ENCODE measurements around the gene CDH10. TPM values are rescaled to one million over a fixed set of nuclear protein-coding genes. Genes with fewer than 3 reads are reported as not detected.

The CDH10 gene
- total RNA-seq = not detected

GRCh38 chr5:24644761-24645160 is at the start of gene CDH10:
Gene CDH10, minus strand, starts transcription at chr5:24644978. Its CDS starts 51,488 bp downstream, at chr5:24593490.
- Mint-ChIP-seq H3K36me3 (peaks cover 5% of the 10 kb centered on the region), H3K27ac (no peak within 1 kb of the TSS), H3K4me3 (no peak within 1 kb of the TSS), H3K9me3 (peaks cover 8% of the 10 kb centered on the region), H3K4me1 (ENCODE audit: low read depth in 2 of 2) (no peaks in the 10 kb centered on the region), H3K27me3 (no peaks in the 10 kb centered on the region)
- DNase-seq (ENCODE audit: low spot score) (no peak), ATAC-seq (no peak)

GRCh38 chr5:24693609-24694008 is 48.8 kb upstream of the CDH10 start:
- ATAC-seq (no peak), DNase-seq (ENCODE audit: low spot score) (no peak)
- no peak overlapping the region for H3K4me3 Mint-ChIP-seq
- no peak overlapping the region for H3K27ac Mint-ChIP-seq
- H3K27me3 Mint-ChIP-seq = no peaks in the 10 kb centered on the region
- H3K36me3 Mint-ChIP-seq = peaks cover 27% of the 10 kb centered on the region
- H3K9me3 Mint-ChIP-seq = peaks cover 27% of the 10 kb centered on the region
- no peaks in the 10 kb centered on the region for H3K4me1 Mint-ChIP-seq (ENCODE audit: low read depth in 2 of 2)

GRCh38 chr5:24691074-24691473 is 46.3 kb upstream of the CDH10 start:
- no peaks in the 10 kb centered on the region for H3K27me3 Mint-ChIP-seq
- H3K4me1 Mint-ChIP-seq (ENCODE audit: low read depth in 2 of 2) = no peaks in the 10 kb centered on the region
- peaks cover 20% of the 10 kb centered on the region for H3K36me3 Mint-ChIP-seq
- no peak for ATAC-seq
- DNase-seq (ENCODE audit: low spot score) = no peak
- peaks cover 23% of the 10 kb centered on the region for H3K9me3 Mint-ChIP-seq
- H3K4me3 Mint-ChIP-seq = no peak overlapping the region
- H3K27ac Mint-ChIP-seq = no peak overlapping the region

GRCh38 chr5:24681106-24681505 is 36.3 kb upstream of the CDH10 start:
- no peaks in the 10 kb centered on the region for H3K27me3 Mint-ChIP-seq

GRCh38 chr5:24668050-24668449 is 23.3 kb upstream of the CDH10 start:
- Mint-ChIP-seq H3K36me3 (peaks cover 16% of the 10 kb centered on the region), H3K27ac (no peak overlapping the region), H3K27me3 (no peaks in the 10 kb centered on the region), H3K4me3 (no peak overlapping the region), H3K4me1 (ENCODE audit: low read depth in 2 of 2) (no peaks in the 10 kb centered on the region), H3K9me3 (peaks cover 22% of the 10 kb centered on the region)
- no peak for ATAC-seq
- DNase-seq (ENCODE audit: low spot score) = no peak

More at GRCh38 chr5:24681106-24681505, 36.3 kb upstream of the CDH10 start:
- ATAC-seq = no peak
- H3K4me3 Mint-ChIP-seq = no peak overlapping the region
- H3K4me1 Mint-ChIP-seq (ENCODE audit: low read depth in 2 of 2) = no peaks in the 10 kb centered on the region
- H3K36me3 Mint-ChIP-seq = peaks cover 6% of the 10 kb centered on the region
- DNase-seq (ENCODE audit: low spot score) = no peak
- H3K9me3 Mint-ChIP-seq = peaks cover 8% of the 10 kb centered on the region
- no peak overlapping the region for H3K27ac Mint-ChIP-seq

- Mint-ChIP-seq H3K9me3 (peaks cover 14% of the 10 kb centered on the region), H3K27me3 (no peaks in the 10 kb centered on the region), H3K36me3 (peaks cover 11% of the 10 kb centered on the region), H3K27ac (no peak overlapping the region), H3K4me1 (ENCODE audit: low read depth in 2 of 2) (no peaks in the 10 kb centered on the region), H3K4me3 (no peak overlapping the region)
- no peak for ATAC-seq
- no peak for DNase-seq (ENCODE audit: low spot score)
Observed at GRCh38 chr5:24649531-24649930, 4.8 kb upstream of the CDH10 start.

GRCh38 chr5:24646915-24647314 is 2.1 kb upstream of the CDH10 start:
- Mint-ChIP-seq H3K9me3 (peaks cover 10% of the 10 kb centered on the region), H3K36me3 (peaks cover 5% of the 10 kb centered on the region), H3K4me1 (ENCODE audit: low read depth in 2 of 2) (no peaks in the 10 kb centered on the region), H3K27me3 (no peaks in the 10 kb centered on the region), H3K4me3 (no peak overlapping the region), H3K27ac (no peak overlapping the region)
- DNase-seq (ENCODE audit: low spot score) (no peak), ATAC-seq (no peak)

- ATAC-seq = no peak
- no peak overlapping the region for H3K4me3 Mint-ChIP-seq
- no peaks in the 10 kb centered on the region for H3K4me1 Mint-ChIP-seq (ENCODE audit: low read depth in 2 of 2)
- H3K9me3 Mint-ChIP-seq = peaks cover 10% of the 10 kb centered on the region
- H3K36me3 Mint-ChIP-seq = peaks cover 5% of the 10 kb centered on the region
- no peak for DNase-seq (ENCODE audit: low spot score)
- no peak overlapping the region for H3K27ac Mint-ChIP-seq
- no peaks in the 10 kb centered on the region for H3K27me3 Mint-ChIP-seq
Observed at GRCh38 chr5:24645483-24645882, 705 bp upstream of the CDH10 start.

GRCh38 chr5:24643880-24644279 is 898 bp downstream of the CDH10 start:
- no peaks in the 10 kb centered on the region for H3K27me3 Mint-ChIP-seq
- no peak overlapping the region for H3K27ac Mint-ChIP-seq
- H3K4me3 Mint-ChIP-seq = no peak overlapping the region
- H3K4me1 Mint-ChIP-seq (ENCODE audit: low read depth in 2 of 2) = no peaks in the 10 kb centered on the region
- ATAC-seq (no peak), DNase-seq (ENCODE audit: low spot score) (no peak)
- peaks cover 5% of the 10 kb centered on the region for H3K36me3 Mint-ChIP-seq
- peaks cover 8% of the 10 kb centered on the region for H3K9me3 Mint-ChIP-seq

GRCh38 chr5:24643156-24643555 is 1.6 kb downstream of the CDH10 start:
- no peak for ATAC-seq
- H3K36me3 Mint-ChIP-seq = no peaks in the 10 kb centered on the region

GRCh38 chr5:24642022-24642421 is 2.8 kb downstream of the CDH10 start:
- peaks cover 8% of the 10 kb centered on the region for H3K9me3 Mint-ChIP-seq
- no peak for ATAC-seq
- no peaks in the 10 kb centered on the region for H3K4me1 Mint-ChIP-seq (ENCODE audit: low read depth in 2 of 2)

More at GRCh38 chr5:24643156-24643555, 1.6 kb downstream of the CDH10 start:
- no peak overlapping the region for H3K4me3 Mint-ChIP-seq
- H3K27me3 Mint-ChIP-seq = no peaks in the 10 kb centered on the region
- no peak for DNase-seq (ENCODE audit: low spot score)
- H3K4me1 Mint-ChIP-seq (ENCODE audit: low read depth in 2 of 2) = no peaks in the 10 kb centered on the region
- H3K9me3 Mint-ChIP-seq = peaks cover 8% of the 10 kb centered on the region
- H3K27ac Mint-ChIP-seq = no peak overlapping the region

GRCh38 chr5:24635209-24635608 is 9.6 kb downstream of the CDH10 start:
- H3K36me3 Mint-ChIP-seq = no peaks in the 10 kb centered on the region
- ATAC-seq (no peak), DNase-seq (ENCODE audit: low spot score) (no peak)
- H3K27ac Mint-ChIP-seq = no peak overlapping the region
- H3K27me3 Mint-ChIP-seq = no peaks in the 10 kb centered on the region
- H3K4me1 Mint-ChIP-seq (ENCODE audit: low read depth in 2 of 2) = no peaks in the 10 kb centered on the region
- H3K9me3 Mint-ChIP-seq = peaks cover 3% of the 10 kb centered on the region
- no peak overlapping the region for H3K4me3 Mint-ChIP-seq

More at GRCh38 chr5:24642022-24642421, 2.8 kb downstream of the CDH10 start:
- no peak overlapping the region for H3K27ac Mint-ChIP-seq
- no peak overlapping the region for H3K4me3 Mint-ChIP-seq
- H3K27me3 Mint-ChIP-seq = no peaks in the 10 kb centered on the region
- no peak for DNase-seq (ENCODE audit: low spot score)
- H3K36me3 Mint-ChIP-seq = no peaks in the 10 kb centered on the region

GRCh38 chr5:24633715-24634325 is 11.0 kb downstream of the CDH10 start:
- no peak overlapping the region for H3K27ac Mint-ChIP-seq
- no peak for DNase-seq (ENCODE audit: low spot score)
- H3K4me3 Mint-ChIP-seq = no peak overlapping the region
- H3K9me3 Mint-ChIP-seq = peaks cover 3% of the 10 kb centered on the region
- no peak for ATAC-seq
- no peaks in the 10 kb centered on the region for H3K36me3 Mint-ChIP-seq
- H3K4me1 Mint-ChIP-seq (ENCODE audit: low read depth in 2 of 2) = no peaks in the 10 kb centered on the region
- H3K27me3 Mint-ChIP-seq = no peaks in the 10 kb centered on the region

GRCh38 chr5:24632353-24632752 is 12.4 kb downstream of the CDH10 start:
- Mint-ChIP-seq H3K27me3 (no peaks in the 10 kb centered on the region), H3K4me3 (no peak overlapping the region), H3K27ac (no peak overlapping the region), H3K36me3 (no peaks in the 10 kb centered on the region), H3K9me3 (peaks cover 3% of the 10 kb centered on the region), H3K4me1 (ENCODE audit: low read depth in 2 of 2) (no peaks in the 10 kb centered on the region)
- ATAC-seq (no peak), DNase-seq (ENCODE audit: low spot score) (no peak)

GRCh38 chr5:24630918-24631317 is 13.9 kb downstream of the CDH10 start:
- Mint-ChIP-seq H3K27me3 (no peaks in the 10 kb centered on the region), H3K4me1 (ENCODE audit: low read depth in 2 of 2) (no peaks in the 10 kb centered on the region), H3K27ac (no peak overlapping the region), H3K36me3 (no peaks in the 10 kb centered on the region), H3K4me3 (no peak overlapping the region), H3K9me3 (peaks cover 3% of the 10 kb centered on the region)
- ATAC-seq (no peak), DNase-seq (ENCODE audit: low spot score) (no peak)

Measured in natural killer cell treated with Interleukin-12 subunit alpha and Interleukin-12 subunit beta and Interleukin-15 and Interleukin-18, amount 100 ng/mL, for 72 hours (primary cell).